ENCODE results near the gene SPACA6. TPM values are rescaled to one million over a fixed set of nuclear protein-coding genes. Genes with fewer than 3 reads are reported as not detected.

Gene SPACA6
- total and polyA plus RNA-seq, 2 experiments from 2014 or later, result 7.2 to 13.1 TPM

GRCh38 chr19:51693819-51694218, 689 bp downstream of the SPACA6 start:
- no peaks in the 10 kb centered on the region for H3K9me2 ChIP-seq (replicated peaks; ENCODE audit: insufficient read depth)
- H2AFZ ChIP-seq, result no peak overlapping the region
- peak overlapping the region; percentile 92 for H3K4me2 ChIP-seq
- no peaks in the 10 kb centered on the region for H3K36me3 ChIP-seq (replicated peaks; ENCODE audit: insufficient read depth, low read depth)
- H3K4me1 ChIP-seq (ENCODE audit: insufficient read depth), result peaks cover 9% of the 10 kb centered on the region
- TF ChIP-seq EZH2 (IDR thresholded peaks at IDR 0.05; ENCODE audit: borderline replicate concordance), result no peak
- H4K20me1 ChIP-seq (ENCODE audit: insufficient read depth, poor library complexity, severe bottlenecking), result peaks cover 77% of the 10 kb centered on the region
- no peak overlapping the region for H3K27ac ChIP-seq
- no peaks in the 10 kb centered on the region for H3K27me3 ChIP-seq
- no peaks in the 10 kb centered on the region for H3K9me3 ChIP-seq (ENCODE audit: low read depth)
- WGBS (ENCODE audit: low lambda C conversion rate, missing lambda C conversion rate), result 86% methylated on average over 2 of the region's 2 CpGs
- H3K4me3 ChIP-seq, result no peak overlapping the region
- DNase-seq (ENCODE audit: low spot score), result no peak
- peaks cover 90% of the 10 kb centered on the region for H3K79me2 ChIP-seq

- Histone ChIP-seq H3K36me3 (replicated peaks; ENCODE audit: insufficient read depth, low read depth) (no peaks in the 10 kb centered on the region), H4K20me1 (ENCODE audit: insufficient read depth, poor library complexity, severe bottlenecking) (peaks cover 84% of the 10 kb centered on the region), H3K9me3 (ENCODE audit: low read depth) (no peaks in the 10 kb centered on the region), H3K79me2 (peaks cover 93% of the 10 kb centered on the region), H3K4me3 (no peak overlapping the region), H3K4me1 (ENCODE audit: insufficient read depth) (peaks cover 9% of the 10 kb centered on the region), H3K27ac (no peak overlapping the region), H3K9me2 (replicated peaks; ENCODE audit: insufficient read depth) (no peaks in the 10 kb centered on the region), H3K27me3 (no peaks in the 10 kb centered on the region), H3K4me2 (no peak overlapping the region), H2AFZ (no peak overlapping the region)
- DNase-seq (ENCODE audit: low spot score), result no peak
- 94% methylated on average over 9 of the region's 10 CpGs for WGBS (ENCODE audit: low lambda C conversion rate, missing lambda C conversion rate)
- TF ChIP-seq EZH2phosphoT487 (IDR thresholded peaks at IDR 0.05; ENCODE audit: low read depth, severe bottlenecking, unreplicated experiment) (no peak), EZH2 (IDR thresholded peaks at IDR 0.05; ENCODE audit: borderline replicate concordance) (no peak), CTCF (IDR thresholded peaks at IDR 0.05; ENCODE audit: poor library complexity) (no peak)
Measured at GRCh38 chr19:51694318-51695085, 1.4 kb downstream of the SPACA6 start.

- H4K20me1 ChIP-seq (ENCODE audit: insufficient read depth, poor library complexity, severe bottlenecking), result peaks cover 89% of the 10 kb centered on the region
- no peak for DNase-seq (ENCODE audit: low spot score)
- no peaks in the 10 kb centered on the region for H3K27me3 ChIP-seq
- peaks cover 88% of the 10 kb centered on the region for H3K79me2 ChIP-seq
- no peaks in the 10 kb centered on the region for H3K9me3 ChIP-seq (ENCODE audit: low read depth)
- TF ChIP-seq EZH2phosphoT487 (IDR thresholded peaks at IDR 0.05; ENCODE audit: low read depth, severe bottlenecking, unreplicated experiment), result no peak
- TF ChIP-seq CTCF (IDR thresholded peaks at IDR 0.05; ENCODE audit: poor library complexity), result no peak
- TF ChIP-seq EZH2 (IDR thresholded peaks at IDR 0.05; ENCODE audit: borderline replicate concordance), result no peak
- H3K27ac ChIP-seq, result no peak overlapping the region
- no peak overlapping the region for H3K4me3 ChIP-seq
- H3K9me2 ChIP-seq (replicated peaks; ENCODE audit: insufficient read depth), result no peaks in the 10 kb centered on the region
- H3K4me2 ChIP-seq, result no peak overlapping the region
- no peaks in the 10 kb centered on the region for H3K36me3 ChIP-seq (replicated peaks; ENCODE audit: insufficient read depth, low read depth)
- H3K4me1 ChIP-seq (ENCODE audit: insufficient read depth), result peaks cover 9% of the 10 kb centered on the region
- no peak overlapping the region for H2AFZ ChIP-seq
- 94% methylated on average over 9 of the region's 9 CpGs for WGBS (ENCODE audit: low lambda C conversion rate, missing lambda C conversion rate)
Measured at GRCh38 chr19:51695088-51695487, 2.0 kb downstream of the SPACA6 start.

- no peak overlapping the region for H3K4me3 ChIP-seq
- no peak overlapping the region for H3K4me2 ChIP-seq
- H3K4me1 ChIP-seq (ENCODE audit: insufficient read depth), result peaks cover 9% of the 10 kb centered on the region
- TF ChIP-seq CTCF (IDR thresholded peaks at IDR 0.05; ENCODE audit: poor library complexity), result no peak
- TF ChIP-seq EZH2 (IDR thresholded peaks at IDR 0.05; ENCODE audit: borderline replicate concordance), result no peak
- TF ChIP-seq EZH2phosphoT487 (IDR thresholded peaks at IDR 0.05; ENCODE audit: low read depth, severe bottlenecking, unreplicated experiment), result no peak
- no peaks in the 10 kb centered on the region for H3K9me3 ChIP-seq (ENCODE audit: low read depth)
- WGBS (ENCODE audit: low lambda C conversion rate, missing lambda C conversion rate), result 93% methylated on average over 14 of the region's 14 CpGs
- peaks cover 96% of the 10 kb centered on the region for H4K20me1 ChIP-seq (ENCODE audit: insufficient read depth, poor library complexity, severe bottlenecking)
- no peak for DNase-seq (ENCODE audit: low spot score)
- H3K27ac ChIP-seq, result no peak overlapping the region
- no peak overlapping the region for H2AFZ ChIP-seq
- peaks cover 86% of the 10 kb centered on the region for H3K79me2 ChIP-seq
- no peaks in the 10 kb centered on the region for H3K27me3 ChIP-seq
- no peaks in the 10 kb centered on the region for H3K36me3 ChIP-seq (replicated peaks; ENCODE audit: insufficient read depth, low read depth)
- no peaks in the 10 kb centered on the region for H3K9me2 ChIP-seq (replicated peaks; ENCODE audit: insufficient read depth)
Measured at GRCh38 chr19:51695702-51696315, 2.7 kb downstream of the SPACA6 start.

All from hepatocyte (in vitro differentiated cells).